ENCODE measurements around the gene ZFAND3.
"Not testable (repeated sequence)": the region's sequence is repeated elsewhere in the genome, so short reads cannot be mapped to it uniquely, and the experiment has no call there.

The ZFAND3 gene

DNA sequence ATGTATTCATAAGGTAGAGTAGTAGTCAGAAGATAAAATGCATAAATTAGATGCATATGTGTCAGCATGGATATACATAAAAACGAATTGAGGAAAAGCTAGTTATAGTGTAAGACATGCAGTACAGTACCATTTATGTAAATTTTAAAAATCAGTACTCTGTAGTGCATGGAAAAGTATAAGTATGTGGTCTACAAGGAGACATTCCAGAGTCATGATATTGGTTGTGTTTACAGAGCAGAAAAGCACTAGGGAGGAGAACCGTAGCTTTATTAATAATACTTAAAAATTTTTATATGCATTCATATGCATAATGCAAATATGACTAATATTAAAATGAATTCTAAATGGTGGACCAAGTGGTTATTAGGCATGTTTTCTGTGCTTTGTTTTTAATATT lies 220.0 kb downstream of the ZFAND3 start:
- no peaks in the 10 kb centered on the region; the same call in 1 of the 2 replicates for H3K4me1 ChIP-seq (ENCODE audit: control insufficient read depth, insufficient read depth, low read length)

DNA sequence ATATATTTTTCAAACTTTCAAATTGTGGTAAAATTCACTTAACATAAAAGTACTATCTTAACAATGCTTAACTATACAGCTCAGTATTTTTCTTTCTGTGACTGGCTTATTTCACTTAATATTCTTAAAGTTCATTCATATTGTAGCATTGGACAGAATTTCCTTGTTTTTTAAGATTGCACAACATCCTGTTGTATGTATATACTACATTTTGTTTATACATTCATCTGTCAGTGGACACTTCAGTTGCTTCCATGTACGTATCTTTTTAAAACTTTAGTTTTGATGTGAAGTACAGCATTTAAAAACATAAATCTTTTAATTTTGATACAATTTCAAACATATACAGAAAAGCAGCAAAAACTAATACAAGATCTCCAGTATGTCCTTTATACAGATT lies 220.7 kb downstream of the ZFAND3 start:
- no CpG with 5 or more reads among the region's 1 CpG for WGBS (ENCODE audit: insufficient coverage, insufficient read length)
- H3K4me3 ChIP-seq (ENCODE audit: low read length), result no peak overlapping the region
- no peaks in the 10 kb centered on the region for H3K27me3 ChIP-seq (ENCODE audit: control insufficient read depth, insufficient read depth, low read length)

More for the DNA sequence above, 220.0 kb downstream of the ZFAND3 start:
- no peak overlapping the region for H3K4me3 ChIP-seq (ENCODE audit: low read length)
- WGBS (ENCODE audit: insufficient coverage, insufficient read length), result no CpG with 5 or more reads among the region's 2 CpGs
- H3K9me3 ChIP-seq (ENCODE audit: control insufficient read depth, insufficient read depth, low read length), result no peaks in the 10 kb centered on the region
- no peak overlapping the region for H3K27ac ChIP-seq (ENCODE audit: low read length)
- DNase-seq (ENCODE audit: low read depth, low spot score), result no peak
- H3K36me3 ChIP-seq (ENCODE audit: control insufficient read depth, insufficient read depth, low read length), result no peaks in the 10 kb centered on the region
- no peaks in the 10 kb centered on the region for H3K27me3 ChIP-seq (ENCODE audit: control insufficient read depth, insufficient read depth, low read length)

DNA sequence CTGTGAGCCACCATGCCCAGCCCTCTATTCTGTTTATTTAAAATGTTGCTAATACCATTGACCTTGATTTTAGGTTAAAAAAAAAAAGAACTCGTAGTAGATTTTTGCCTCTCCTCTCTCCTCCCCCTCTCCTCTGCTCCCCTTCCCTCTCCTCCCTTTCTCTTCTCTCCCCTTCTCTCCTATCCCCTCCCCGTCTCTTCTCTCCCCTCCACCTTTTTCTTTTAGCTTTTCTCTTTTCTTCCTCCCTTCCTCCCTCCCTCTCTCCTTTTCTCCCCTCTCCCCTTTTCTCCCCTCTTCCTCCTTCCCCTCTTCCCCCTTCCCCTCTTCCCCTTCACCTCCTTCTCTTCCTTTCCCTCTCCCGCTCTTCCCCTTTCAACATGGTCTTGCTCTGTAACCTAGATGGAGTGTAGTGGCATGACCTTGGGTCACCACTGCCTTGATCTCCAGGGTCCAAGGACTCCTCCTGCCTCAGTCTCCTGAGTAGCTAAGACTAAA lies 223.8 kb downstream of the ZFAND3 start:
- Histone ChIP-seq H3K9me3 (ENCODE audit: control insufficient read depth, insufficient read depth, low read length) (no peaks in the 10 kb centered on the region), H3K27ac (ENCODE audit: low read length) (no peak overlapping the region), H3K4me1 (ENCODE audit: control insufficient read depth, insufficient read depth, low read length) (no peaks in the 10 kb centered on the region), H3K36me3 (ENCODE audit: control insufficient read depth, insufficient read depth, low read length) (no peaks in the 10 kb centered on the region), H3K4me3 (ENCODE audit: low read length) (no peak overlapping the region), H3K27me3 (ENCODE audit: control insufficient read depth, insufficient read depth, low read length) (no peaks in the 10 kb centered on the region)
- 100% methylated on average over 2 of the region's 3 CpGs for WGBS (ENCODE audit: insufficient coverage, insufficient read length)
- DNase-seq (ENCODE audit: low read depth, low spot score), result no peak

More for the DNA sequence above, 220.7 kb downstream of the ZFAND3 start:
- no peak for DNase-seq (ENCODE audit: low read depth, low spot score)
- H3K36me3 ChIP-seq (ENCODE audit: control insufficient read depth, insufficient read depth, low read length), result no peaks in the 10 kb centered on the region
- H3K9me3 ChIP-seq (ENCODE audit: control insufficient read depth, insufficient read depth, low read length), result no peaks in the 10 kb centered on the region
- H3K27ac ChIP-seq (ENCODE audit: low read length), result no peak overlapping the region
- H3K4me1 ChIP-seq (ENCODE audit: control insufficient read depth, insufficient read depth, low read length), result no peaks in the 10 kb centered on the region; the same call in 1 of the 2 replicates

DNA sequence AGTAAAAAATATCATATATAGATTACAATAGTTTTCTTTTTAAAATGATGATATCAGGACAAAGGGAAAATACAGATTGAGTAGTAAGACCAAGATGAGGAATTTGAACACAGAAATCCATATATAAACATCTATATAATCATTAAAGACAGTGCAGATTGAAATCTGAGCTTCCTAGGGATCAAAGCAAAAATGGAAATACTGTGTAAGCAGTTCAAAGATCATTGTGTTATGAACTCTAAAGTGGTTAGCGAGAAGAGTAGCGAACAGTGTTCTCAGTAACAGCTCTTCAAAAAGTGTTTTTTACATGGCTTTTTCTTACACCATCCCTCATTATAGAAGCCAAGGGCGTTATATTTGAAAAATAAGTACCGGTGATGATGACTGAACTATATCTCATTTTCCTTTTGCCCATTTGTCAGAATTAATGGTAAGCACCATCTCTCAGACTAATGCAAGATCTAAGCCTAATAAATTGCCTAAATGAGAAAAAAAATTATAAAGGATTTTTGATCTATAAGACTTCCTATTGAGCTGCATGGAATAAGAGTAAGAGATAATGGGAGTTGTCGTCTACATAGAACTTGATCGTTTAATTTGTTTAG lies 226.3 kb downstream of the ZFAND3 start:
- Histone ChIP-seq H3K4me1 (ENCODE audit: control insufficient read depth, insufficient read depth, low read length) (no peaks in the 10 kb centered on the region), H3K36me3 (ENCODE audit: control insufficient read depth, insufficient read depth, low read length) (no peaks in the 10 kb centered on the region), H3K27ac (ENCODE audit: low read length) (no peak overlapping the region), H3K4me3 (ENCODE audit: low read length) (no peak overlapping the region), H3K27me3 (ENCODE audit: control insufficient read depth, insufficient read depth, low read length) (no peaks in the 10 kb centered on the region), H3K9me3 (ENCODE audit: control insufficient read depth, insufficient read depth, low read length) (no peaks in the 10 kb centered on the region)
- DNase-seq (ENCODE audit: low read depth, low spot score), result no peak
- no CpG with 5 or more reads among the region's 6 CpGs for WGBS (ENCODE audit: insufficient coverage, insufficient read length)

DNA sequence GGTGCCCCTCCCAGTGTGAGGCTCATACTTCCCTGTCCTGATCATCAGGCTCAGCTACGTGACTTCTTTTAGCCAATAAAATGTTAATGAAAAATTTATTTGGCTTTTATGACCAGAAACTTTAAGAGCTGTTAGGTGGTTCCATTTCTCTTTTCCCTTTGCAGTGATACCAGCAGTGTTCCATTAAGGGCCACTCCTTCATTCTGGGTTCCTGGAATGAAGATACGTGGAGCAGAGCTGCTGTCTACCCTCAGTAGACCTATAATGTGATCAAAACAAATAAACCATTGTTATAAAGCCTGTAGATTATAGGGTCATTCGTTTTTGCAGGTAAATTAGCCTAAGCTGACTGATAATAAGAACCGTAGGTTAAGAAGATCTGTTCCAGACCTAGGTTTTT lies 228.0 kb downstream of the ZFAND3 start:
- no peak overlapping the region for H3K27ac ChIP-seq (ENCODE audit: low read length)
- H3K9me3 ChIP-seq (ENCODE audit: control insufficient read depth, insufficient read depth, low read length), result no peaks in the 10 kb centered on the region

DNA sequence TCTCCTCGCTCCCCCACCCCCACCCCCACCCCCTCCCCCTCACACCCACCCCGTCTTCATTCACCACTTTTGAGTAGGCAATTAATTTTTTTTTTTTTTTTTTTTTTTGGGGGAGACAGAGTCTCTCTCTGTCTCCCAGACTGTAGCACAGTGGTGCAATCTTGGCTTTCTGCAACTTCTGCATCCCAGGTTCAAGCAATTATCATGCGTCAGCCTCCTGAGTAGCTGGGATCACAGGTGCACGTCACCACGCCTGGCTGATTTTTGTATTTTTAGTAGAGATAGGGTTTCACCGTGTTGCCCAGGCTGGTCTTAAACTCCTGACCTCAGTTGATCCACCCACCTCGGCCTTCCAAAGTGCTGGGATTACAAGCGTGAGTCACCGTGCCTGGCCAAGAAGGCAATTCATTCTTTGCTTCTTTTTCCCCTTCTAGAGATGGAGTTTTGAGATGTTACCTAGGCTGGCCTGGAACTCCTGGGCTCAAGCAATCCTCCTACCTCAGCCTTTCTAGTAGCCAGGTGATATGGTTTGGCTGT lies 230.4 kb downstream of the ZFAND3 start:
- whole genome bisulfite sequencing (ENCODE audit: insufficient coverage, insufficient read length), result no CpG with 5 or more reads among the region's 9 CpGs
- DNase-seq (ENCODE audit: low read depth, low spot score); H3K27me3 ChIP-seq (ENCODE audit: control insufficient read depth, insufficient read depth, low read length); H3K36me3 ChIP-seq (ENCODE audit: control insufficient read depth, insufficient read depth, low read length); H3K4me3 ChIP-seq (ENCODE audit: low read length); H3K27ac ChIP-seq (ENCODE audit: low read length); H3K4me1 ChIP-seq (ENCODE audit: control insufficient read depth, insufficient read depth, low read length); H3K9me3 ChIP-seq (ENCODE audit: control insufficient read depth, insufficient read depth, low read length): not testable (repeated sequence)

More for the DNA sequence above, 228.0 kb downstream of the ZFAND3 start:
- H3K4me3 ChIP-seq (ENCODE audit: low read length), result no peak overlapping the region
- DNase-seq (ENCODE audit: low read depth, low spot score), result no peak
- no peaks in the 10 kb centered on the region for H3K36me3 ChIP-seq (ENCODE audit: control insufficient read depth, insufficient read depth, low read length)
- H3K4me1 ChIP-seq (ENCODE audit: control insufficient read depth, insufficient read depth, low read length), result no peaks in the 10 kb centered on the region
- no CpG with 5 or more reads among the region's 4 CpGs for WGBS (ENCODE audit: insufficient coverage, insufficient read length)
- H3K27me3 ChIP-seq (ENCODE audit: control insufficient read depth, insufficient read depth, low read length), result no peaks in the 10 kb centered on the region

DNA sequence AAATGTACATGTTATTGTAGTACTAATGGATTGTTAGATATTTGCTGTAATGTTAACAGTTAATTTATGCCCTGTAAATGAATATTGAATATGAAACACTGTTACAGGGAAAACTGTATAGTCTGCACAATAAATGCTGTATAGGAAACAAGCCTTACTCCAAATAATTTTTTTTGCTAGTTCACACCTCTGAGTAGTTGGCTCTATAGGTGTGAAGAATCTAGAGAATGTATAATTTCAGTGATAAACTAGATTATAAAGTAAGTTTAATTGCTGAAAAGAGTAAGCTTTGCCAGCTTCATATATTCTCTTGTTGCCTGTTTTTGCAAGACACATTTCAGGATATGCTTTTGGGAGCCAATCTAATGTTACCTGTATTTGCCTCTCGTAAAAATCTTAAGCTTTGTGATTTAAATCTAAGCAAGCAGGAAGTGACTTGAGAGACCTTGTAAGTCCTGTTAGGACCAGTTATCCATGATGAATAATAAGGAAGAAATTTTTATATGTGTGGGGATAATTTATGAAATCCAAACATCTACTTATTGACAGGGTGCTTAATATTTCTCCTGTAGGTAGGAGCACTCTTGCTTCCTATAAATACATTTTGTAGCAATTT lies 232.4 kb downstream of the ZFAND3 start:
- no peak for DNase-seq (ENCODE audit: low read depth, low spot score)
- Histone ChIP-seq H3K27ac (ENCODE audit: low read length) (no peak overlapping the region), H3K27me3 (ENCODE audit: control insufficient read depth, insufficient read depth, low read length) (no peaks in the 10 kb centered on the region), H3K36me3 (ENCODE audit: control insufficient read depth, insufficient read depth, low read length) (no peaks in the 10 kb centered on the region), H3K4me1 (ENCODE audit: control insufficient read depth, insufficient read depth, low read length) (0 out of 2 replicates have a peak, but pooled peaks cover 2% of the 10 kb centered on the region), H3K9me3 (ENCODE audit: control insufficient read depth, insufficient read depth, low read length) (no peaks in the 10 kb centered on the region), H3K4me3 (ENCODE audit: low read length) (no peak overlapping the region)
- WGBS (ENCODE audit: insufficient coverage, insufficient read length), result no CpG with 5 or more reads among the region's 1 CpG

DNA sequence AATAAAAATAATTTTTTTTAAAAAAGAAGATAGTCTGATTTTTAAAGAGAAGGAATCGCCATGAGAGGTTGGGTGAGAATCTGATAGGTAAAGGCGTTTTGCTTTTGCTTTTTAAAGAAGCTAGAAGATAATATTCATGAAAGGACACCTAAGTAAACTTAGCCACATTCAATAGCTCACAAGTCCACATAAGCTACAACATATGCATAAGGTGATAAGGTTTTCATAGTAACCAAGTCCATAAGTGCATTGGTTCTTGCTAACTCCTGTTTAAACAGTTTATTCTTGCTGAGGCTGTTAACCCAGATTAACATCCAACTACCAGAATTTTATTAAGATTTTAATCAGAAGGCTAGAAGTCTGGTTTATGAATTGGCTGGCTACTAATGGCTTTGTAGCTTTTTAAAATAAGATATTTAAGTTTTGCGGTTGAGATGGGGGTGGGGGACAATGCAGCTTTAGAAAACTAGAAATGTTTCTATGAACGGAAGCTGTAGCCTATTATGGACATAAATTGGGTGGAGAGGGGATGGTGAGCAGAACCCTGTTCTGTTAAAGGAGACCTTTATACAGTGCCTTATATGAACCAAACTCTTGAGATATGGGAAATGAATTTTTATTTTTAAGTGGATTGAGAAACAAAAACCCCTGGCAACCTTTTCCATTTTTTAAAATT lies 235.1 kb downstream of the ZFAND3 start:
- Histone ChIP-seq H3K27ac (ENCODE audit: low read length) (no peak overlapping the region), H3K4me3 (ENCODE audit: low read length) (no peak overlapping the region), H3K9me3 (ENCODE audit: control insufficient read depth, insufficient read depth, low read length) (no peaks in the 10 kb centered on the region), H3K4me1 (ENCODE audit: control insufficient read depth, insufficient read depth, low read length) (0 out of 2 replicates have a peak, but pooled peaks cover 2% of the 10 kb centered on the region), H3K27me3 (ENCODE audit: control insufficient read depth, insufficient read depth, low read length) (no peaks in the 10 kb centered on the region), H3K36me3 (ENCODE audit: control insufficient read depth, insufficient read depth, low read length) (no peaks in the 10 kb centered on the region)
- 100% methylated on average over 3 of the region's 4 CpGs for WGBS (ENCODE audit: insufficient coverage, insufficient read length)
- no peak for DNase-seq (ENCODE audit: low read depth, low spot score)

DNA sequence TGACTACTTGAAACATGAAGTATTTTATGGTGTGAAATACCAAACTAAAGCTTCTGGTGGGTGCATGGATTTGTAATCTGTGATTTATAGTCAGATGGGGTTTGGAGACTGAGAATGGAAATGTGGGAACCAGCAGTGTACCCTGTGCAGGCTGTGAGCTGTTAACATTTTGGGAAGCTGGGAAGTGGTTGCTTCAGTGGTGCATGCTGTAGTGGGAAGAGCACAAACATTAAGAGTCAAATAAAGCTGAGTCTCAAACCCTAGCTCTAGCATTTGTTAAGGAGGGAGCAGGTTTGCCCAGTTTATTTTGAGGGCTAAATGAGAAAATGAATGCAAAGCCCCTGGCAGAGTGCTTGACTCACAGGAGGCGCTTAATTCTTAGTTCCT lies 235.7 kb downstream of the ZFAND3 start:
- no peak for DNase-seq (ENCODE audit: low read depth, low spot score)
- Histone ChIP-seq H3K27ac (ENCODE audit: low read length) (no peak overlapping the region), H3K9me3 (ENCODE audit: control insufficient read depth, insufficient read depth, low read length) (no peaks in the 10 kb centered on the region), H3K36me3 (ENCODE audit: control insufficient read depth, insufficient read depth, low read length) (no peaks in the 10 kb centered on the region), H3K4me1 (ENCODE audit: control insufficient read depth, insufficient read depth, low read length) (0 out of 2 replicates have a peak, but pooled peaks cover 2% of the 10 kb centered on the region), H3K27me3 (ENCODE audit: control insufficient read depth, insufficient read depth, low read length) (no peaks in the 10 kb centered on the region), H3K4me3 (ENCODE audit: low read length) (no peak overlapping the region)
- WGBS (ENCODE audit: insufficient coverage, insufficient read length), result no CpG with 5 or more reads among the region's 1 CpG

DNA sequence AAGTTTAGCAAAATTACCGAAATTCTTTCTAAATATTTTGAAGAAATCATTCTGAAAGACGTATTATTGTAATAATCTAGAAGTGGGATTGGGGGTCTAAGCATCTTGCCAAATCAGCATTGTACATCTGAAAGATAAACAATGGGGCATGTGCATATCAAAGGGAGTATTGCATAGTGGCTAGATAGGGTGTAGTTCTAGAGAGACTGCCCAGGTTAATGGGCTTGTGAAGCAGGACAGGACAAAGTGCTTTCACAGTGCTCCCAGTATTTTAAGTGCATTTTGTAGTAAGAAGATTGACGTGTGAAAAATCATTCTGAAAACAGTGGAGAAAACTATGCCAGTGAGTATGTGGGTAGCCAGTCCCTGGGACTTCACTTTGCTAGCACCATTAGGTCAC lies 236.8 kb downstream of the ZFAND3 start:
- H3K4me1 ChIP-seq (ENCODE audit: control insufficient read depth, insufficient read depth, low read length), result 0 out of 2 replicates have a peak, but pooled peaks cover 2% of the 10 kb centered on the region
- DNase-seq (ENCODE audit: low read depth, low spot score), result no peak

More for the DNA sequence above, 236.8 kb downstream of the ZFAND3 start:
- Histone ChIP-seq H3K27me3 (ENCODE audit: control insufficient read depth, insufficient read depth, low read length) (no peaks in the 10 kb centered on the region), H3K36me3 (ENCODE audit: control insufficient read depth, insufficient read depth, low read length) (no peaks in the 10 kb centered on the region), H3K27ac (ENCODE audit: low read length) (no peak overlapping the region), H3K4me3 (ENCODE audit: low read length) (no peak overlapping the region), H3K9me3 (ENCODE audit: control insufficient read depth, insufficient read depth, low read length) (no peaks in the 10 kb centered on the region)
- no CpG with 5 or more reads among the region's 3 CpGs for WGBS (ENCODE audit: insufficient coverage, insufficient read length)

All from iPS DF 6.9 (cell line).